ENCODE measurements around the gene RPS6KA5. TPM values are rescaled to one million over a fixed set of nuclear protein-coding genes. Genes with fewer than 3 reads are reported as not detected.

Gene RPS6KA5
- total RNA-seq, 1 donor from 2014 or later = 1.0 TPM

GRCh38 chr14:90943367-90943766, 117.1 kb downstream of the RPS6KA5 start:
- Histone ChIP-seq H3K36me3 (ENCODE audit: insufficient read depth, low read length) (no peaks in the 10 kb centered on the region), H3K4me3 (ENCODE audit: insufficient read depth, low read depth, low read length) (no peak overlapping the region), H3K79me2 (ENCODE audit: insufficient read depth, low read length) (no peaks in the 10 kb centered on the region), H2AFZ (ENCODE audit: low read depth, low read length) (no peak overlapping the region), H3K4me1 (ENCODE audit: insufficient read depth, low read length) (no peaks in the 10 kb centered on the region), H4K20me1 (ENCODE audit: insufficient read depth, low read length) (no peaks in the 10 kb centered on the region), H3K27me3 (ENCODE audit: insufficient read depth, low read length) (no peaks in the 10 kb centered on the region), H3K9ac (ENCODE audit: low read length) (no peak overlapping the region), H3K27ac (ENCODE audit: low read depth, low read length) (no peak overlapping the region), H3K4me2 (ENCODE audit: low read length) (no peak overlapping the region), H3K9me3 (ENCODE audit: insufficient read depth, low read depth, low read length) (no peaks in the 10 kb centered on the region)
- TF ChIP-seq EZH2 (IDR thresholded peaks at IDR 0.05; ENCODE audit: insufficient read depth, low read length) = no peak
- TF ChIP-seq CTCF (IDR thresholded peaks at IDR 0.05; ENCODE audit: insufficient read depth, low read depth, low read length) = no peak
- H3K36me3 Mint-ChIP-seq (ENCODE audit: low read depth, unreplicated experiment) = peaks cover 3% of the 10 kb centered on the region
- no peak for FAIRE-seq
- H3K4me3 Mint-ChIP-seq (ENCODE audit: unreplicated experiment) = no peak overlapping the region
- no peak overlapping the region for H3K27ac Mint-ChIP-seq (ENCODE audit: unreplicated experiment)
- no peaks in the 10 kb centered on the region for H3K4me1 Mint-ChIP-seq (ENCODE audit: low read depth, unreplicated experiment)
- peaks cover 2% of the 10 kb centered on the region for H3K27me3 Mint-ChIP-seq (ENCODE audit: low read depth, unreplicated experiment)
- H3K9me3 Mint-ChIP-seq (ENCODE audit: unreplicated experiment) = peaks cover 8% of the 10 kb centered on the region
- DNase-seq (ENCODE audit: low read depth) = no peak

- Mint-ChIP-seq H3K36me3 (ENCODE audit: low read depth, unreplicated experiment) (peaks cover 6% of the 10 kb centered on the region), H3K9me3 (ENCODE audit: unreplicated experiment) (peaks cover 13% of the 10 kb centered on the region), H3K4me3 (ENCODE audit: unreplicated experiment) (no peak overlapping the region), H3K27ac (ENCODE audit: unreplicated experiment) (no peak overlapping the region), H3K27me3 (ENCODE audit: low read depth, unreplicated experiment) (peaks cover 2% of the 10 kb centered on the region), H3K4me1 (ENCODE audit: low read depth, unreplicated experiment) (no peaks in the 10 kb centered on the region)
- Histone ChIP-seq H3K4me2 (ENCODE audit: low read length) (no peak overlapping the region), H4K20me1 (ENCODE audit: insufficient read depth, low read length) (no peaks in the 10 kb centered on the region), H3K27me3 (ENCODE audit: insufficient read depth, low read length) (no peaks in the 10 kb centered on the region), H3K79me2 (ENCODE audit: insufficient read depth, low read length) (no peaks in the 10 kb centered on the region), H3K4me3 (ENCODE audit: insufficient read depth, low read depth, low read length) (no peak overlapping the region), H3K36me3 (ENCODE audit: insufficient read depth, low read length) (no peaks in the 10 kb centered on the region), H3K9me3 (ENCODE audit: insufficient read depth, low read depth, low read length) (no peaks in the 10 kb centered on the region), H3K4me1 (ENCODE audit: insufficient read depth, low read length) (no peaks in the 10 kb centered on the region), H2AFZ (ENCODE audit: low read depth, low read length) (no peak overlapping the region), H3K9ac (ENCODE audit: low read length) (no peak overlapping the region), H3K27ac (ENCODE audit: low read depth, low read length) (no peak overlapping the region)
- TF ChIP-seq EZH2 (IDR thresholded peaks at IDR 0.05; ENCODE audit: insufficient read depth, low read length) (no peak), CTCF (IDR thresholded peaks at IDR 0.05; ENCODE audit: insufficient read depth, low read depth, low read length) (no peak)
- DNase-seq (ENCODE audit: low read depth) (no peak), FAIRE-seq (no peak)
Measured at GRCh38 chr14:90942511-90942910, 117.9 kb downstream of the RPS6KA5 start.

- H3K9me3 ChIP-seq (ENCODE audit: insufficient read depth, low read depth, low read length) = no peaks in the 10 kb centered on the region
- TF ChIP-seq EZH2 (IDR thresholded peaks at IDR 0.05; ENCODE audit: insufficient read depth, low read length) (no peak), CTCF (IDR thresholded peaks at IDR 0.05; ENCODE audit: insufficient read depth, low read depth, low read length) (no peak)
- H3K4me1 ChIP-seq (ENCODE audit: insufficient read depth, low read length) = no peaks in the 10 kb centered on the region
- H4K20me1 ChIP-seq (ENCODE audit: insufficient read depth, low read length) = no peaks in the 10 kb centered on the region
- Mint-ChIP-seq H3K4me1 (ENCODE audit: low read depth, unreplicated experiment) (no peaks in the 10 kb centered on the region), H3K27me3 (ENCODE audit: low read depth, unreplicated experiment) (peaks cover 2% of the 10 kb centered on the region), H3K4me3 (ENCODE audit: unreplicated experiment) (no peak overlapping the region), H3K36me3 (ENCODE audit: low read depth, unreplicated experiment) (peaks cover 9% of the 10 kb centered on the region), H3K9me3 (ENCODE audit: unreplicated experiment) (peaks cover 20% of the 10 kb centered on the region), H3K27ac (ENCODE audit: unreplicated experiment) (no peak overlapping the region)
- H3K4me2 ChIP-seq (ENCODE audit: low read length) = no peak overlapping the region
- H3K79me2 ChIP-seq (ENCODE audit: insufficient read depth, low read length) = no peaks in the 10 kb centered on the region
- DNase-seq (ENCODE audit: low read depth) (no peak), FAIRE-seq (no peak)
- H2AFZ ChIP-seq (ENCODE audit: low read depth, low read length) = no peak overlapping the region
- H3K27ac ChIP-seq (ENCODE audit: low read depth, low read length) = no peak overlapping the region
- H3K4me3 ChIP-seq (ENCODE audit: insufficient read depth, low read depth, low read length) = no peak overlapping the region
- no peak overlapping the region for H3K9ac ChIP-seq (ENCODE audit: low read length)
- no peaks in the 10 kb centered on the region for H3K27me3 ChIP-seq (ENCODE audit: insufficient read depth, low read length)
- no peaks in the 10 kb centered on the region for H3K36me3 ChIP-seq (ENCODE audit: insufficient read depth, low read length)
Measured at GRCh38 chr14:90941706-90942105, 118.7 kb downstream of the RPS6KA5 start.

All from astrocyte (in vitro differentiated cells and primary cell).